HEK293 (cell line): ENCODE results near the gene UNC119.

ENCODE experiments used
- GLI4 ChIP-seq: fragments of 450-650 bp; formaldehyde crosslinking; IDR thresholded peaks from 2 replicates; pipeline ENCODE4 v1.5.1; 2016; ENCODE audit warnings: missing biosample characterization, missing genetic modification characterization
- GLIS1 ChIP-seq: fragments of 450-650 bp; formaldehyde crosslinking; IDR thresholded peaks from 2 replicates; pipeline ENCODE4 v1.5.1; 2016; ENCODE audit warnings: missing biosample characterization, missing genetic modification characterization
- INSM2 ChIP-seq: fragments of 450-650 bp; formaldehyde crosslinking; IDR thresholded peaks from 2 replicates; pipeline ENCODE4 v1.5.1; 2016; ENCODE audit warnings: missing biosample characterization, missing genetic modification characterization
- KLF16 ChIP-seq: fragments of 450-650 bp; formaldehyde crosslinking; IDR thresholded peaks from 2 replicates; pipeline ENCODE4 v1.5.1; 2017; ENCODE audit warnings: missing biosample characterization, missing genetic modification characterization
- MEIS1 ChIP-seq: sonication (generic); formaldehyde crosslinking; IDR thresholded peaks from 2 replicates; pipeline ENCODE4 v1.8.1; 2022; ENCODE audit warnings: missing genetic modification reagents, mild to moderate bottlenecking, borderline replicate concordance
- TCF7L2 ChIP-seq: IDR thresholded peaks from 2 replicates; pipeline ENCODE4 v1.6.1; 2011; ENCODE audit warnings: low read depth, mild to moderate bottlenecking, inconsistent platforms, low read length, moderate library complexity, borderline replicate concordance
- TSHZ1 ChIP-seq: fragments of 450-650 bp; formaldehyde crosslinking; IDR thresholded peaks from 2 replicates; pipeline ENCODE4 v1.5.1; 2016; ENCODE audit warnings: missing biosample characterization, missing genetic modification characterization, borderline replicate concordance
- YY1 ChIP-seq: fragments of 450-650 bp; formaldehyde crosslinking; IDR thresholded peaks from 2 replicates; pipeline ENCODE4 v1.5.1; 2018; ENCODE audit warnings: missing biosample characterization, missing genetic modification characterization
- ZBTB1 ChIP-seq: fragments of 450-650 bp; formaldehyde crosslinking; IDR thresholded peaks from 2 replicates; pipeline ENCODE4 v1.5.1; 2016; ENCODE audit warnings: missing biosample characterization, missing genetic modification characterization
- ZBTB44 ChIP-seq: fragments of 450-650 bp; IDR thresholded peaks from 2 replicates; pipeline ENCODE4 v1.5.1; 2018; ENCODE audit warnings: missing biosample characterization, mild to moderate bottlenecking, missing genetic modification characterization
- ZFHX2 ChIP-seq: fragments of 450-650 bp; formaldehyde crosslinking; conservative IDR thresholded peaks from 2 replicates; pipeline ENCODE4 v1.5.1; 2016; ENCODE audit warnings: missing biosample characterization, missing genetic modification characterization
- ZIC2 ChIP-seq: fragments of 450-650 bp; formaldehyde crosslinking; IDR thresholded peaks from 2 replicates; pipeline ENCODE4 v1.5.1; 2016; ENCODE audit warnings: missing biosample characterization, missing genetic modification characterization
- ZNF112 ChIP-seq: fragments of 450-650 bp; formaldehyde crosslinking; IDR thresholded peaks from 2 replicates; pipeline ENCODE4 v1.5.0; 2017; ENCODE audit warnings: missing biosample characterization, missing genetic modification characterization
- ZNF133 ChIP-seq: fragments of 450-650 bp; formaldehyde crosslinking; IDR thresholded peaks from 2 replicates; pipeline ENCODE4 v1.5.1; 2016; ENCODE audit warnings: missing biosample characterization, missing genetic modification characterization
- ZNF148 ChIP-seq: fragments of 450-650 bp; formaldehyde crosslinking; IDR thresholded peaks from 2 replicates; pipeline ENCODE4 v1.5.0; 2017; ENCODE audit warnings: missing biosample characterization, missing genetic modification characterization, borderline replicate concordance
- ZNF155 ChIP-seq: fragments of 450-650 bp; formaldehyde crosslinking; IDR thresholded peaks from 2 replicates; pipeline ENCODE4 v1.5.1; 2016; ENCODE audit warnings: missing biosample characterization, missing genetic modification characterization
- ZNF157 ChIP-seq: fragments of 450-650 bp; formaldehyde crosslinking; IDR thresholded peaks from 2 replicates; pipeline ENCODE4 v1.5.1; 2016; ENCODE audit warnings: missing biosample characterization, missing genetic modification characterization
- ZNF202 ChIP-seq: fragments of 450-650 bp; formaldehyde crosslinking; IDR thresholded peaks from 2 replicates; pipeline ENCODE4 v1.5.1; 2016; ENCODE audit warnings: missing biosample characterization, missing genetic modification characterization, borderline replicate concordance
- ZNF24 ChIP-seq: fragments of 450-650 bp; formaldehyde crosslinking; IDR thresholded peaks from 2 replicates; pipeline ENCODE4 v1.5.1; 2016; ENCODE audit warnings: missing biosample characterization, missing genetic modification characterization
- ZNF335 ChIP-seq: fragments of 450-650 bp; formaldehyde crosslinking; conservative IDR thresholded peaks from 2 replicates; pipeline ENCODE4 v1.5.1; 2016; ENCODE audit warnings: missing biosample characterization, missing genetic modification characterization
- ZNF341 ChIP-seq: fragments of 450-650 bp; formaldehyde crosslinking; IDR thresholded peaks from 2 replicates; pipeline ENCODE4; 2016; ENCODE audit warnings: low read depth, missing biosample characterization, missing genetic modification characterization
- ZNF362 ChIP-seq: fragments of 450-650 bp; formaldehyde crosslinking; IDR thresholded peaks from 2 replicates; pipeline ENCODE4 v1.5.1; 2016; ENCODE audit warnings: missing biosample characterization, missing genetic modification characterization
- ZNF558 ChIP-seq: fragments of 450-650 bp; formaldehyde crosslinking; IDR thresholded peaks from 2 replicates; pipeline ENCODE4 v1.5.1; 2016; ENCODE audit warnings: missing biosample characterization, missing genetic modification characterization
- ZNF560 ChIP-seq: fragments of 450-650 bp; formaldehyde crosslinking; IDR thresholded peaks from 2 replicates; pipeline ENCODE4 v1.5.1; 2017; ENCODE audit warnings: missing biosample characterization, missing genetic modification characterization, borderline replicate concordance
- ZNF621 ChIP-seq: fragments of 450-650 bp; formaldehyde crosslinking; IDR thresholded peaks from 2 replicates; pipeline ENCODE4 v1.5.1; 2017; ENCODE audit warnings: missing biosample characterization, missing genetic modification characterization
- ZNF660 ChIP-seq: fragments of 450-650 bp; IDR thresholded peaks from 2 replicates; pipeline ENCODE4 v1.5.1; 2018; ENCODE audit warnings: missing biosample characterization, mild to moderate bottlenecking, missing genetic modification characterization
- ZNF791 ChIP-seq: fragments of 450-650 bp; formaldehyde crosslinking; IDR thresholded peaks from 2 replicates; pipeline ENCODE4 v1.5.1; 2016; ENCODE audit warnings: missing biosample characterization, missing genetic modification characterization
- ZSCAN16 ChIP-seq: fragments of 450-650 bp; formaldehyde crosslinking; IDR thresholded peaks from 2 replicates; pipeline ENCODE4 v1.5.1; 2016; ENCODE audit warnings: missing biosample characterization, missing genetic modification characterization
- TF ChIP-seq, protein P1 (sequence below): fragments of 450-650 bp; formaldehyde crosslinking; IDR thresholded peaks from 2 replicates; pipeline ENCODE4 v1.5.1; 2016; ENCODE audit warnings: missing biosample characterization, missing genetic modification characterization

The UNC119 gene

GRCh38 chr17:28552176-28552999 lies at the start of gene UNC119 (continued):
- TF ChIP-seq ZNF660 (tag by site-specific recombination) (peak; percentile 75; the same call in 1 of the 2 replicates), ZNF202 (tag by site-specific recombination) (no peak), ZNF24 (tag by site-specific recombination) (no peak), ZNF148 (tag by site-specific recombination) (no peak), ZNF791 (tag by site-specific recombination) (no peak), KLF16 (tag by site-specific recombination) (no peak), ZNF362 (tag by site-specific recombination) (no peak), GLI4 (tag by site-specific recombination) (no peak), ZNF341 (tag by site-specific recombination) (no peak), ZNF157 (tag by site-specific recombination) (no peak), TSHZ1 (tag by site-specific recombination) (no peak), ZNF621 (tag by site-specific recombination) (no peak), ZFHX2 (tag by site-specific recombination) (no peak; the same call in 1 of the 2 replicates), MEIS1 (CRISPR knock-in tag) (no peak), ZNF335 (tag by site-specific recombination) (peak; percentile 68), ZBTB44 (tag by site-specific recombination) (0 out of 2 replicates have a peak, but pooled peaks have one; percentile 2), ZSCAN16 (tag by site-specific recombination) (no peak), ZBTB1 (tag by site-specific recombination) (no peak), GLIS1 (no peak; the same call in 1 of the 2 replicates), ZNF560 (no peak), ZNF133 (no peak), TCF7L2 (no peak), ZNF112 (tag by site-specific recombination) (no peak), ZIC2 (tag by site-specific recombination) (peak; percentile 35; the same call in 1 of the 2 replicates), YY1 (tag by site-specific recombination) (no peak), ZNF558 (tag by site-specific recombination) (no peak), INSM2 (tag by site-specific recombination) (no peak), ZNF155 (tag by site-specific recombination) (no peak)
- TF ChIP-seq, protein P1, sequence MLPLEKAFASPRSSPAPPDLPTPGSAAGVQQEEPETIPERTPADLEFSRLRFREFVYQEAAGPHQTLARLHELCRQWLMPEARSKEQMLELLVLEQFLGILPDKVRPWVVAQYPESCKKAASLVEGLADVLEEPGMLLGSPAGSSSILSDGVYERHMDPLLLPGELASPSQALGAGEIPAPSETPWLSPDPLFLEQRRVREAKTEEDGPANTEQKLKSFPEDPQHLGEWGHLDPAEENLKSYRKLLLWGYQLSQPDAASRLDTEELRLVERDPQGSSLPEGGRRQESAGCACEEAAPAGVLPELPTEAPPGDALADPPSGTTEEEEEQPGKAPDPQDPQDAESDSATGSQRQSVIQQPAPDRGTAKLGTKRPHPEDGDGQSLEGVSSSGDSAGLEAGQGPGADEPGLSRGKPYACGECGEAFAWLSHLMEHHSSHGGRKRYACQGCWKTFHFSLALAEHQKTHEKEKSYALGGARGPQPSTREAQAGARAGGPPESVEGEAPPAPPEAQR (tag by site-specific recombination) = no peak
